Measurements from ENCODE around the gene ALK.

The ALK gene

GRCh38 chr2:29412197-29412925, 509.0 kb downstream of the ALK start:
- no peak for DNase-seq (ENCODE audit: low read depth)
- TF ChIP-seq POLR2A (IDR thresholded peaks at IDR 0.05; ENCODE audit: extremely low read depth, insufficient read length) = no peak
- no peak overlapping the region for H3K4me3 ChIP-seq (ENCODE audit: low read depth, low read length)

GRCh38 chr2:29405707-29406106, 515.7 kb downstream of the ALK start:
- no peak overlapping the region for H3K4me3 ChIP-seq (ENCODE audit: low read depth, low read length)
- TF ChIP-seq POLR2A (IDR thresholded peaks at IDR 0.05; ENCODE audit: extremely low read depth, insufficient read length) = no peak
- no peak for TF ChIP-seq MYC (IDR thresholded peaks at IDR 0.05; ENCODE audit: low read depth, low read length)
- TF ChIP-seq, protein P1, sequence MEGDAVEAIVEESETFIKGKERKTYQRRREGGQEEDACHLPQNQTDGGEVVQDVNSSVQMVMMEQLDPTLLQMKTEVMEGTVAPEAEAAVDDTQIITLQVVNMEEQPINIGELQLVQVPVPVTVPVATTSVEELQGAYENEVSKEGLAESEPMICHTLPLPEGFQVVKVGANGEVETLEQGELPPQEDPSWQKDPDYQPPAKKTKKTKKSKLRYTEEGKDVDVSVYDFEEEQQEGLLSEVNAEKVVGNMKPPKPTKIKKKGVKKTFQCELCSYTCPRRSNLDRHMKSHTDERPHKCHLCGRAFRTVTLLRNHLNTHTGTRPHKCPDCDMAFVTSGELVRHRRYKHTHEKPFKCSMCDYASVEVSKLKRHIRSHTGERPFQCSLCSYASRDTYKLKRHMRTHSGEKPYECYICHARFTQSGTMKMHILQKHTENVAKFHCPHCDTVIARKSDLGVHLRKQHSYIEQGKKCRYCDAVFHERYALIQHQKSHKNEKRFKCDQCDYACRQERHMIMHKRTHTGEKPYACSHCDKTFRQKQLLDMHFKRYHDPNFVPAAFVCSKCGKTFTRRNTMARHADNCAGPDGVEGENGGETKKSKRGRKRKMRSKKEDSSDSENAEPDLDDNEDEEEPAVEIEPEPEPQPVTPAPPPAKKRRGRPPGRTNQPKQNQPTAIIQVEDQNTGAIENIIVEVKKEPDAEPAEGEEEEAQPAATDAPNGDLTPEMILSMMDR (IDR thresholded peaks at IDR 0.05; ENCODE audit: low read depth, low read length) = no peak
- no peak for TF ChIP-seq MAX (IDR thresholded peaks at IDR 0.05; ENCODE audit: low read depth, low read length)
- no peak for DNase-seq (ENCODE audit: low read depth)

DNA sequence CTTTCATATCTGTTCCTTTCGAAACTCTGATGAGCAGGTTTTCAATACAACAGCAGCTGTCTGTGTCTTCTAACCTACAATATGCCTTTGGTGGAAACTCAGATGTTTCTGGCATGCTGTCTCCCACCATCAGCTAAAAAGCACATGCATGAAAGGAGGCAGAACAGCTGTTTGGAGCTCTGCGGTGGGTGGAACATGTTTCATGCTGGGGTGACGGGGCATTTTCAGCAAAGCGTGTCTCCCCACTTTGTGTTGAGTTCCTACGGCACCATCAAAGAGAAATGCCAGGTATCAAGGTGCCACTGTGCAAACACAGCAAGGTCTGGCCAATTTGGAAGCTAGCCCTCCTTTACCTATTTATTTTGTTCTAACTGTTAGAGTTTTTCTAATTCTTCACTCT, 516.1 kb downstream of the ALK start:
- TF ChIP-seq, protein P1 (IDR thresholded peaks at IDR 0.05; ENCODE audit: low read depth, low read length) = no peak
- TF ChIP-seq MYC (IDR thresholded peaks at IDR 0.05; ENCODE audit: low read depth, low read length) (no peak), MAX (IDR thresholded peaks at IDR 0.05; ENCODE audit: low read depth, low read length) (no peak), POLR2A (IDR thresholded peaks at IDR 0.05; ENCODE audit: extremely low read depth, insufficient read length) (no peak)
- no peak for DNase-seq (ENCODE audit: low read depth)
- no peak overlapping the region for H3K4me3 ChIP-seq (ENCODE audit: low read depth, low read length)

DNA sequence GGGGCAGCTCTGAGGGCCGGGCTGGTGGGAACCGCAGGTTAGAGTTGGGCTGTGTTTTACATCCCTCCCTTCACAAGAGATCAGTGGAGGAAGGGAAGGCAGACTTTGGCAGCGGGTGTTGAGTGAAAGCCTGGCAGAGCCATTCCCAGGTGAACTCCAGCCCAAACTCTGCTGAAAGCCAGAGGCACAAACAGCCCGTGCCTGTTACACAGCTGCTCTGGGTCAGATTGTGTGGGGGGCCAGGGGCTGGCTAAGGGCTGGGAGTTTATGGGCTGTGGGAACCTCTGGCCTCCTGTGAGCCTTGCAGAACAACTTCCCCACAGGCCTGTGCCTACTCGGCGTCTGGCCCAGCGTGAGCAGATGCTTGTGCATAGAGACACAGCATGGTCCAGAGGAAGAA, 519.4 kb downstream of the ALK start:
- TF ChIP-seq MAX (IDR thresholded peaks at IDR 0.05; ENCODE audit: low read depth, low read length) = no peak
- no peak for TF ChIP-seq MYC (IDR thresholded peaks at IDR 0.05; ENCODE audit: low read depth, low read length)
- TF ChIP-seq, protein P1 (IDR thresholded peaks at IDR 0.05; ENCODE audit: low read depth, low read length) = no peak
- no peak for TF ChIP-seq POLR2A (IDR thresholded peaks at IDR 0.05; ENCODE audit: extremely low read depth, insufficient read length)
- DNase-seq (ENCODE audit: low read depth) = no peak
- H3K4me3 ChIP-seq (ENCODE audit: low read depth, low read length) = no peak overlapping the region

GRCh38 chr2:29400930-29401653, 520.3 kb downstream of the ALK start:
- no peak for TF ChIP-seq MYC (IDR thresholded peaks at IDR 0.05; ENCODE audit: low read depth, low read length)
- no peak for TF ChIP-seq POLR2A (IDR thresholded peaks at IDR 0.05; ENCODE audit: extremely low read depth, insufficient read length)
- no peak for TF ChIP-seq MAX (IDR thresholded peaks at IDR 0.05; ENCODE audit: low read depth, low read length)
- TF ChIP-seq, protein P1 (IDR thresholded peaks at IDR 0.05; ENCODE audit: low read depth, low read length) = no peak
- H3K4me3 ChIP-seq (ENCODE audit: low read depth, low read length) = no peak overlapping the region
- DNase-seq (ENCODE audit: low read depth) = no peak

Data from NB4 (cell line).